Esophagus squamous epithelium (tissue), 4 donors: Measurements from ENCODE around the gene SRRM4.

Source experiments
- POLR2A ChIP-seq, 4 donors: fragments of 450-650 bp; IDR thresholded peaks; one replicate each; pipeline ENCODE4 v1.6.1; 2017; ENCODE audit warnings: antibody characterized with exemption in 4 of 4, mild to moderate bottlenecking in 4 of 4, moderate library complexity in 3 of 4
- TF ChIP-seq, protein P1 (sequence below), 6 experiments: fragments of 450-650 bp in 4 of 6; fragments of 200-600 bp in 2 of 6; sonication (generic) in 2 of 6; IDR thresholded peaks; one replicate each; pipeline ENCODE4 v1.5.1; 2016 to 2019; ENCODE audit warnings: antibody characterized with exemption in 6 of 6, mild to moderate bottlenecking in 4 of 6, moderate library complexity in 4 of 6

DNA sequence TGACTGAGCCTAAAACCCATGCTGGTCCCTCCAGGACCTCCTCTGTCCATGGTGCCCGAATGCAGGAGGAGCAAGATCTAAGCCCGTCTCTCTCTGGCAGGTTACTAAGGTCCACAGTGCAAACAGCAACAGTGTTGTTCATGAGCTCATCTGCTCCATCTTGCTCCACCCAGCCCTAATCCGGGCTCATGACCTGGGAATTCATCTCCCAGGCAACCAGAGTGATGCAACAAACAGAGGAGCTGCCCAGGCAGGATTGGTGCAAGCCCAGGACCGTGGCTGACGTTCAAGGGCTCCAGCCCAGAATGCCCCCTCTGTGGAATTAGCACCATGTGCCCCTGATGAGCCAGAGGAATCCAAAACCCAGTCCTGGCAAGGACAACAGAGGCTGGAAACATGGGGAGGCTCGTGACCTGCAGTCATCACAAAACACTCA lies 227.3 kb downstream of the SRRM4 start:
- no peak for TF ChIP-seq POLR2A (IDR thresholded peaks at IDR 0.05)
- TF ChIP-seq, protein P1, sequence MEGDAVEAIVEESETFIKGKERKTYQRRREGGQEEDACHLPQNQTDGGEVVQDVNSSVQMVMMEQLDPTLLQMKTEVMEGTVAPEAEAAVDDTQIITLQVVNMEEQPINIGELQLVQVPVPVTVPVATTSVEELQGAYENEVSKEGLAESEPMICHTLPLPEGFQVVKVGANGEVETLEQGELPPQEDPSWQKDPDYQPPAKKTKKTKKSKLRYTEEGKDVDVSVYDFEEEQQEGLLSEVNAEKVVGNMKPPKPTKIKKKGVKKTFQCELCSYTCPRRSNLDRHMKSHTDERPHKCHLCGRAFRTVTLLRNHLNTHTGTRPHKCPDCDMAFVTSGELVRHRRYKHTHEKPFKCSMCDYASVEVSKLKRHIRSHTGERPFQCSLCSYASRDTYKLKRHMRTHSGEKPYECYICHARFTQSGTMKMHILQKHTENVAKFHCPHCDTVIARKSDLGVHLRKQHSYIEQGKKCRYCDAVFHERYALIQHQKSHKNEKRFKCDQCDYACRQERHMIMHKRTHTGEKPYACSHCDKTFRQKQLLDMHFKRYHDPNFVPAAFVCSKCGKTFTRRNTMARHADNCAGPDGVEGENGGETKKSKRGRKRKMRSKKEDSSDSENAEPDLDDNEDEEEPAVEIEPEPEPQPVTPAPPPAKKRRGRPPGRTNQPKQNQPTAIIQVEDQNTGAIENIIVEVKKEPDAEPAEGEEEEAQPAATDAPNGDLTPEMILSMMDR (IDR thresholded peaks at IDR 0.05), result no peak
